ENCODE data around the gene NLRC3. TPM values are rescaled to one million over a fixed set of nuclear protein-coding genes. Genes with fewer than 3 reads are reported as not detected.

NLRC3 gene
- total RNA-seq, 3 donors from 2014 or later = 0.64 to 1.6 (median 1.3) TPM

- H3K27ac ChIP-seq = no peak within 1 kb of the TSS
- H3K4me3 ChIP-seq = no peak within 1 kb of the TSS
- no peak for TF ChIP-seq POLR2AphosphoS5 (IDR thresholded peaks at IDR 0.05)
- no peak for TF ChIP-seq CTCF (IDR thresholded peaks at IDR 0.05)
- TF ChIP-seq POLR2A (IDR thresholded peaks at IDR 0.05) = no peak
- no peaks in the 10 kb centered on the region for H3K4me1 ChIP-seq
- intact Hi-C loops (cut with DNase I; ENCODE audit: low total_unique reads) = no loop called here
- no peaks in the 10 kb centered on the region for H3K36me3 ChIP-seq
- no peak for DNase-seq (ENCODE audit: low spot score in 2 of 2)
- H3K27me3 ChIP-seq = no peaks in the 10 kb centered on the region
- H3K9me3 ChIP-seq = no peaks in the 10 kb centered on the region
Observed at GRCh38 chr16:3495176-3495575, 82.0 kb downstream of the NLRC3 start, which contains the start of gene C16orf90. TSS of gene C16orf90 (minus strand) at chr16:3495489. CDS start at chr16:3495421, 68 bp downstream.

- H3K4me1 ChIP-seq = no peaks in the 10 kb centered on the region
- TF ChIP-seq POLR2AphosphoS5 (IDR thresholded peaks at IDR 0.05) (no peak), CTCF (IDR thresholded peaks at IDR 0.05) (no peak), POLR2A (IDR thresholded peaks at IDR 0.05) (no peak)
- DNase-seq (ENCODE audit: low spot score in 2 of 2) = no peak
- H3K27me3 ChIP-seq = no peaks in the 10 kb centered on the region
- no peak overlapping the region for H3K4me3 ChIP-seq
- intact Hi-C loops (cut with DNase I; ENCODE audit: low total_unique reads) = no loop called here
- H3K9me3 ChIP-seq = no peaks in the 10 kb centered on the region
- no peak overlapping the region for H3K27ac ChIP-seq
- no peaks in the 10 kb centered on the region for H3K36me3 ChIP-seq
Observed at GRCh38 chr16:3494386-3494973, 82.7 kb downstream of the NLRC3 start.

GRCh38 chr16:3492356-3492755 lies 84.8 kb downstream of the NLRC3 start:
- no peaks in the 10 kb centered on the region for H3K27me3 ChIP-seq
- H3K36me3 ChIP-seq = no peaks in the 10 kb centered on the region
- TF ChIP-seq POLR2AphosphoS5 (IDR thresholded peaks at IDR 0.05) = no peak
- no peak for TF ChIP-seq CTCF (IDR thresholded peaks at IDR 0.05)
- no peak for TF ChIP-seq POLR2A (IDR thresholded peaks at IDR 0.05)
- no peak overlapping the region for H3K27ac ChIP-seq
- H3K4me3 ChIP-seq = no peak overlapping the region
- H3K4me1 ChIP-seq = no peaks in the 10 kb centered on the region
- intact Hi-C loops (cut with DNase I; ENCODE audit: low total_unique reads) = no loop called here
- DNase-seq (ENCODE audit: low spot score in 2 of 2) = no peak
- no peaks in the 10 kb centered on the region for H3K9me3 ChIP-seq

- DNase-seq (ENCODE audit: low spot score in 2 of 2) = no peak
- Histone ChIP-seq H3K27me3 (no peaks in the 10 kb centered on the region), H3K27ac (no peak overlapping the region), H3K9me3 (no peaks in the 10 kb centered on the region), H3K4me1 (no peaks in the 10 kb centered on the region), H3K36me3 (no peaks in the 10 kb centered on the region), H3K4me3 (no peak overlapping the region)
- TF ChIP-seq POLR2A (IDR thresholded peaks at IDR 0.05) (no peak), CTCF (IDR thresholded peaks at IDR 0.05) (no peak), POLR2AphosphoS5 (IDR thresholded peaks at IDR 0.05) (no peak)
- intact Hi-C loops (cut with DNase I; ENCODE audit: low total_unique reads) = no loop called here
Observed at GRCh38 chr16:3490911-3491629, 86.1 kb downstream of the NLRC3 start.

Other genes with a start within 250 kb of the NLRC3 start
- gene OR2C1, start 221.5 kb downstream of the NLRC3 start, total RNA-seq = under 1 TPM in 1 of 3 donors, not detected in 2; 0.29 TPM
- gene ZSCAN32, start 176.4 kb downstream of the NLRC3 start, total RNA-seq = 10 to 100 TPM; 10.9 to 17.7 (median 12.8) TPM
- 10 to 100 TPM in 2 of 3 donors, 1 to 10 TPM in 1; 9.3 to 17.7 (median 12.8) TPM for gene ZNF174, start 176.2 kb downstream of the NLRC3 start, total RNA-seq
- 1 to 10 TPM; 2.1 to 3.6 (median 2.8) TPM for gene ZNF597, start 133.9 kb downstream of the NLRC3 start, total RNA-seq
- gene NAA60, start 133.7 kb downstream of the NLRC3 start, total RNA-seq = 10 to 100 TPM; 25.4 to 25.9 (median 25.5) TPM
- gene C16orf90, start 81.9 kb downstream of the NLRC3 start, total RNA-seq = not detected
- 10 to 100 TPM; 20.8 to 27.1 (median 24.6) TPM for gene CLUAP1, start 76.4 kb downstream of the NLRC3 start, total RNA-seq
- gene SLX4, start 34.2 kb upstream of the NLRC3 start, total RNA-seq = 1 to 10 TPM; 3.0 to 4.3 (median 3.7) TPM
- gene DNASE1, start 77.3 kb upstream of the NLRC3 start, total RNA-seq = 10 to 100 TPM; 15.8 to 30.0 (median 23.6) TPM
- 10 to 100 TPM; 44.8 to 69.5 (median 51.4) TPM for gene TRAP1, start 140.1 kb upstream of the NLRC3 start, total RNA-seq

Measured in breast epithelium (tissue), 4 donors.